GM19238 (cell line): Measurements from ENCODE around the gene GNLY.
A peak's percentile ranks its signal among the peaks of the same experiment; 100 is the strongest.
"Not testable (repeated sequence)": the region's sequence is repeated elsewhere in the genome, so short reads cannot be mapped to it uniquely, and the experiment has no call there.

ENCODE experiments used
- DNase-seq: peaks from one replicate; pipeline ENCODE4 v3.0.0; 2011; ENCODE audit warnings: low spot score; ENCODE audit not compliant: insufficient read length

The GNLY gene

DNA sequence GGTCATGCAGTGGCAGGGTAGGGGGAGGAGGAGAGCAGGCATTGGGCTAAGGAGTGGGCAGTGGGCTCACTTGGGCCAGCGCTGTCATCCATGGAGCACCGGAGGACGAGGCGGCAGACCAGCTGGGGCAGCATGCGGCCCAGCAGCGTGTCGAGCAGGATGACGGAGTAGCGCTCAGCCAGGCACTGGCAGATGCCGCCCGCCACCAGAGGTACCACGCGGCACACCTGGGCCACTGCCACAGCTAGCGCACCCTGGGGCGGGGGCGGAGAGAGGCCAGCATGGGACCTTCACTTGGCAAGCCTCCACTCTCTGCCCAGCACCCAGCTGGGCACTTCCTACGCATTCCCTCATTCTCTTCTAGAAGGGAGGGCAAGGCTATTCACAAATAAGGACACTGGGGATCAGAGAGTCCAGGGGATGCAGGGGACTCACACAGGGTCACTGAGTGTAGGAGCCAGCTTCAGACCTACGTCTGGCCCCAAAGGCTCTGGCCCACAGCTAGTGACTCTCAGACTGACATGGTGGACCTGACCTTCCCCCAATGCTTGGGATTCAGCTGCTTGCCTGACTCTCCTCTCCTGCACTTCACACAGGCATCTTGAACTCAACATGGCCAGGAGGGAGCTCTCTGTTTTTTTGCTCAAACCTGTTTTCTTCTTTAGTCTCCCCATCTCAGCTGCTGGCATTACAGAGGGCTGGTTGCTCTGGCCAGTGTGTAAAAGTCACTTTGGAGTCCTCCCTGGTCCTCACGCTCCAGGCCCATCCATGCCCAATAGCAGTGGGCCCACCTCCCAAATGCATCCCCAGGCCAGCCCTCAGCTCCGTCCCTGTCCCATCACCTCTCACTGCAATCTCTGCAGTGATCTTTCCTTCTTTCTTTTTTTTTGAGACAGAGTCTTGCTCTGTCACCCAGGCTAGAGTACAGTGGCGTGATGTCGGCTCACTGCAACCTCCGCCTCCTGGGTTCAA lies 30.3 kb upstream of the GNLY start:
- no peak for DNase-seq

DNA sequence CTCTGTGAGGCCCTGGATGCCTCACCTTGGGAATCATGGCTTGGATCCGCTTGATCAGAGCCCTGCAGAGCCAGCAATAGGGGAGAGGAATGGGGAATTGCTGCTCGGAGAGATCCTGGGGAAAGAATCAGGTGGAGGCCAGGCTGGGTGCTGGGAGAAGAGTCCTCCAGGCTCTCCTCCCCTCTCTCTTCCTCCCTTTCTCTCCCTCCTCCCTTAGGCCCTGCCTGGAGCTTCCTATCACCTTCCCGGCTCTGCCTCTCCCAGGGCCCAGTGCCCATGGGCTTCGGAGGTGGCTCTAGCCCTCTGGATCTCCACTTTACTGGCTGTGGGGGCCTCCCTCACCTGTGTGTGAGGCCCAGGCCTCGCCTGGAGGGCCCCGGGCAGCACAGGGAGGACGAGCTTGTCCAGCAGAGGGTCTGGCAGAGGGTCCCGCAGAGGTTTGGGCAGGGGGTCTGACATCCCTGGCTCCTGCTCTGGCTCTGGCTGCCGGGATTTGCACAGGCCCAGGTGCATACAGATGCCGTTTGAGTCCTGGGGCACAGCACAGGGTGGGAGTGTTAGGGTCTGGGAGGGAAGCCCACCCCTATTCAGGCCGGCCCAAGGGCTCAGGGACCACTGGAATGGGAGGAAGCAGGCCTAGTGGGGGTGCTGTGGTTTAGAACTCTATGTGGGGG lies 28.8 kb upstream of the GNLY start:
- no peak for DNase-seq

DNA sequence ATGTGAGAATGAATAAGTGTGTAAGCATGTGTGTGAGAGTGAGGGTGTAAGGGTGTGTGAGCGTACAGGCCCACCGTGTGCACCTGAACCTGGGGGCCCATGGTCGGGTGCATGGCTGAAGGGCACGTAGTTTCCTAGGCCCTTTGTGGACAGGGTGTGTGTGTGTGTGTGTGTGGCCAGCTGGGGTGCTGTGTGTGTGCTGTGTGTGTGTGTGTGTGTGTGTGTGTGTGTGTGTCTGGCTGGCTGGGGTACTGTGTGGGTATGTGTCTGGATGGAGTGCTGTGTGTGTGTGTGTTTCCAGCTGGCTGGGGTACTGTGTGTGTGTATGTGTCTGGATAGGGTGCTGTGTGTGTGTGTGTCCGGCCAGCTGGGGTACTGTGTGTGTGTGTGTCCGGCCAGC lies 28.1 kb upstream of the GNLY start:
- DNase-seq, result no peak

DNA sequence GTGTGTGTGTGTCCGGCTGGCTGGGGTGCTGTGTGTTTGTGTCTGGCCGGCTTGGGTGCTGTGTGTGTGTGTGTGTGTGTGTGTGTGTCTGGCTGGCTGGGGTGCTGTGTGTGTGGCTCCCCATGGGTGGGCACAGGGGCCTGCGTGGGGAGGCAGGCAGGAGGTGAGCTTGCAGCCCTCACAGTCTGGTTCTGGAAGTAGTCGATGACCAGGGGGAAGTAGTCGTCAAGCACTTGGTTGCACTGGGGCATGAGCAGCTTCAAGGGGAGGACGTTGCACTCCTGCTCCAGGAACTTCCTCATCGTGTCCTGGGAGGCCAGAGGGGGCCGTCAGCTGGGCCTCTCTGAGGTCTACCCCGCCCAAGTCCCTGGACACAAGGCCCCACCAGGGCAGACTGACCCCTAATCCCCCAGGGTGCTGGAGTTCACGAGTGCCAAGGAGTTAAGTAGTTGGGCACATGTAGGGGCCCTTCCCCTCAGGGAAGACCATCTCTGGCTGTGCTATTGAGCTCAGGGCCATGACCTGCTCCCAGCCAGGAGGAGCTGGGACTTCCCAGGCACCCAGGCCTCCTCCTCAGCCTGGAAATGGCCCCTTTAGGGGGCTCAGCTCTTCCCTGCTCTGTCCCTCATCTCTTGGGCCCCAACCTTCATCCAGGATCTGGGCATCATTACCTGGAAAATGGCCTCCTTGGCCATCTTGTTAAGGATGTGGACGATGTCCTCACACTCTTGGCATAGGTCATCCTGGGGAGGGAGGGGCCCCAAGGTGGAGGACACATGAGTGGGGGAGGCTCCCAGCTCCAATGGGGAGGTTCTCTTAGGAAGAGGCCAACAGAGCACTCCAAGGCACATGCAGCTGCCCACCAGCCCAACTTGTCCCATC lies 27.5 kb upstream of the GNLY start:
- no peak for DNase-seq

DNA sequence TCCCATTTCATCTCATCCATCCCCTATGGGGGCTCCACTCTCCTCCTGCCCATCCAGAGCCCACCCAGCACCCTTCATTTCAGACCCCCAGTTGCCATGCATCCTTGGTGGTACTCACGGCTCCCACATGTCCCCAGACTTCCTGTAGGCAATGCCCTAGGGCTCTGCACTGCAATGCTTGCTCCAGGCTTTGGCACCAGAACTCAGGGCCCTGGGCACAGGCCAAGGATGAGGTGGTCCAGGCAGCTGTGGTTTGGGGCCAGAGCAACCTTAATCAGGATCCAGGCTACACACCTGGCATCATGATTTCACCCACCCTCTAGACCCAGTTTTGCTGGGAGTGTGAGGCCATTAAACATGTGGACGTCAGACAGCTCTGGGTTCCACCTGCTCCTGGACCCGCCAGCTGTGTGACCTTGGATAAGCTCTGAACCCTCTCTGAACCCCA lies 26.6 kb upstream of the GNLY start:
- no peak for DNase-seq

DNA sequence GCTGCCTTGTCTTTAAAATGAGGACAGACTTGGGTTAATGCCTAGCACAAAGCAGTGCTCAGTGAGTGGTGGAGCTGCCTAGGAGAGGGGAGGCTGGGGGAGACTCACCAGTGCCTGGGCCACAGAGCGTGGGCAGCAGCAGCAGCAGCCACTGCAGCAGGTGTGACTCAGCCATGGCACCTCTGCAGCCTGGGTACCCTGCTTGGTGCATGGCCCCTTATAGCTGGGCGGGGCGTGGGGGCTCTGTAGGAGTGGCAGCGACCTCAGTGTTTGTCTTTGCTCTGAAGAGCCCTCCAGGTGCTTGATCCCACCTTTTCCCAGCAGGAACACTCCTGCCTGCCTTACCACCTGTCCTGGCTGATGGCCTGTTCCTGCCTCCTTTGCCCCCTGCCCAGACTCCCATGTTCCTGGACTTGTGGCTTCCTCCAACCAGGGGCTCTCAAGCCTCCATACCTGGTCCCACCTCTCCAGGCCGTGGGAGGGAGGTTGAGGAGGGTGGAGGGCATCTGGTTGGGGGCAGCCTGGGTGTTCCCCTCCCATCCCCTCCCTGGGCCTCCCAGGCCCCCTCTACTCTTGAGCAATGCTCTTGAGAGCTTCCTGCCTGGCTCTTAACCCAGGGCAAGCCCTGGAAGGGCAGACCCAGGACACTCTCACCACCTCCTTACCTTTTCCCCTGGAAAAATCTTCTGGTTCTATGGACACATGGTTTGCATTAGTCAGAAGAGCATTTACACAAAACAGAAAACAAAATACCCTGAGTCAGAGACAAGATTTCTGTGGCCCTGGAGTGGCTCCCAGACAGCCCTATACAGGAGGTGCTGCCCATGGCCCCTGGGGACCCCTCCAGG lies 25.9 kb upstream of the GNLY start, which contains the start of gene SFTPB:
SFTPB (minus strand) TSS at position 191 of the 848 bp plus-strand sequence; CDS start at position 175, 16 bp downstream.
- no peak for DNase-seq

DNA sequence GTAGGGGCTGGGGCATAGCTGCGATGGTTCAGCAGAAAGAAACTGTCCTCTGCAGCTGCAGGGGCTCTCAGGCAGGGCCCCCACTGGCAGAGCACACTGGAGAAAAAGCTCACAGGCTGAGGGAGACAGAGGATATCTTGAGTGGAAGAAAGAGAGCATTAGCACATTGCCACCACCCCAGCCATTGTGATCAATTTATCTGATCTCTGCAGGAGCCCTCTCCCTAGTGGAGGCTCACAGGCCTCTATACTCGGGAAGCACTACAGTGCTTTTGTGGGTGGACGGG lies 25.4 kb upstream of the GNLY start:
- no peak for DNase-seq

DNA sequence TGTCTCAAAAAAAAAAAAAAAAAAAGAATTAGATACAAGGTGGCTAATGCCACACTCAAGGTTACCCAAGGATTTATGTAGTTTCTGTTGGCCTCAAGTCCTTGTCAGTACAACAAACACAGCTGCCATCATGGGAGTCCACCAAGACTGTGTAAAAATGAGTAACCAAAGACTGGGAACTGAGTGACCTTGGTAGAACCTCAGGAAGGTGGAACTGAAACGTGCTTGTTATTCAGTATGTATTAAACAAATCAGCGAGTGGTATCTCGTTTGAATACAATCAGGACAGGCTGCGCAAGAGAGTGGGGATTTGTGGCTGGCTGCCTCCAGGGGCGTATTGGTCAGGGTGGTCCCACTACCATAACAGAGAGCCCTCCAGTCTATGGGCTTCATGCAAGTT lies 24.6 kb upstream of the GNLY start:
- no peak for DNase-seq

DNA sequence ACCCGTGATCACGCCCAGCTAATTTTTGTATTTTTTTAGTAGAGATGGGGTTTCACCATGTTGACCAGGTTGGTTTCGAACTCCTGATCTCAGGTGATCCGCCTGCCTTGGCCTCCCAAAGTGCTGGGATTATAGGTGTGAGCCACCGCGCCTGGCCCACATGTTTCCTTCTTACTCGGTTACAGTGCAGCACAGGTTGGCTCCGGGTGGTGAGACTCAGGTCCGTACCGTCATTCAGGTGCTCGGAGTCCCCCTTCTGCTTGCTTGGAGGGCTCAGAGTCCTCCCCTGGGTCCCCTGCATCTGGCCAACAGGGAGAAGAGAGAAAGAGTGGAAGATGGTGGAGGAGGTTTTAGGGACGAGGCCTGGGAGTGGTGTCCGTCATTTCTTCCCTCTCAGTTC lies 23.7 kb upstream of the GNLY start:
- DNase-seq, result not testable (repeated sequence)

DNA sequence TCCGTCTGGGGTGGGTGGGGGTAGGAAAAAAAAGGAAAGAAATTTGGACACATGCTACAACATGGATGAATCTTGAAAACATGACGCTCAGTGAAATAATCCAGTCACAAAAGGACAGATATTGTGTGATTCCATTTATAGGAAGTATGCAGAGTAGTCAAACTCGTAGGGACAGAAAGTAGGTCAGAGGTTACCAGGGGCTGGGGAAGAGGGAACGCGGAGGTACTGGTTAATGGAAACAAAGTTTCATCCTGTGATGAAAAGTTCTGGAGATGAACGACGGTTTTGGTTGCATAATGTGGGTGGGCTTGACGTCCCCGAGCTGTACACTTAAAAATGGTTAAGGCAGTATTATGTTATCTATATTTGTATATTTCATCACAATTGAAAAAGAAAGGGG lies 21.7 kb upstream of the GNLY start:
- no peak for DNase-seq

DNA sequence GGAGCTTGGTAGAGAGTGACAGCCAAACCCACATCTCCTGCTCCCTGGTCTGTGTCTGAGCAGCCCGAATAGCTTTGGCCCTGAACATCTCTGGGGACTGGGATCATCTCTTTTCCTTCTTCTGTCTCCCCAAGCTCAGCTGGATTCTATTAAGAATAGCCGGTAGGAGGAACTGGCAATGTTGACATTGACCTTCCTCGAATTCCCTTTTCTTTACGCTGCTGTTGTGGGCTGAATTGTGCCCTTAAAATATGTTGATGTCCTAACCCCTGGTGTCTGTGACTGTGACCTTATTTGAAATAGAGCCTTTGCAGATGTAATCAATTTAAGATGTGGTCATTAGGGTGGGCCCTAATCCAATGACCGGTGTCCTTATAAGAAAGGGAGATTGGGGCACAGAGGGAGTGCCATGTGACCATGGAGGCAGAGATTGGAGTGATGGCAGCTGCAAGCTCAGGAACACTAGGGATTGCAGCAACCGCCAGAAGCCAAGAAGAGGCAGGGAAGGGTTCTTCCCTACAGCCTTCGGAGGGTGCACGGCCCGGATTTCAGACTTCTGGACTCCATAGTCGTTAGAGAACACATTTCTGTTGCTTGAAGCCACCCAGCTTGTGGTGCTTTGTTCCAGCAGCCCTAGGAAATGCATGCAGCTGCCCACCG lies 20.3 kb upstream of the GNLY start:
- DNase-seq, result no peak

DNA sequence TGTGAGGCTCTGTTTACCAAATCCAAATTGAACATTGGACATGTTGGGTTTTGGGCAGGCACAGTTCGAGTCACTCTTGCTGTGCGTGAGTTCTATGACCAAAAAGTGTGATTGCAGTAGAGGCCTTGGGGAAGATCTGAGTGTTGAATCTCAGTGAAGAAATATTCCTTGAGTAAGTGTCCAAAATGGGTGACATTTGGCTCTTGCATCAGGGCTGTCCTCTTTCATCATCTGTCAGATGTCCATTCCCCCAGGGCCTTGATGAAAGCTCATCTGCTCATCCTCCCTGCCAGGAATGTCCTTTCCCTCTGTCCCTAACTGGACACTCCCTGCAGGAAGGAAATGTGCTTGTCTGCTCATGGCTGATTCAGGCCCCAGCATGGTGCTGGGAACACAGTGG lies 19.7 kb upstream of the GNLY start:
- DNase-seq, result no peak

DNA sequence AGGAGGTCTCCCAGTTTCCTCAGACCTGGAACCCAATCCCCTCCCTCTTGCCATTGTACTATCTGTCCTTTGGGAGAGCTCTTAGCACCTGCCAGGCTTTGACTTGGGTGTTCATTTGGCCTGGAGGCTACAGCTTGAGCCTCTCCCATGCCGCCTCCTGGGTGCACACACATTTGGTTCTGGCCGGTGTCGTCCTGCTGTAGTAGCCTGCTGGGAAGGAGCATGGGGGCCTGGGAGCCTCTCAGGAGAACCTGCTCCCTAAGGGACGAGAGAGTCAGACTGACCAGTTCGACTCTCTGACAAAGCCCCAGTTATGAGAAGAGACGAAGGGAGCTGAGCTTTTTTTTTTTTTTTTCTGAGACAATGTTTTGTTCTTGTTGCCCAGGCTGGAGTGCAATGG lies 18.7 kb upstream of the GNLY start:
- no peak for DNase-seq

DNA sequence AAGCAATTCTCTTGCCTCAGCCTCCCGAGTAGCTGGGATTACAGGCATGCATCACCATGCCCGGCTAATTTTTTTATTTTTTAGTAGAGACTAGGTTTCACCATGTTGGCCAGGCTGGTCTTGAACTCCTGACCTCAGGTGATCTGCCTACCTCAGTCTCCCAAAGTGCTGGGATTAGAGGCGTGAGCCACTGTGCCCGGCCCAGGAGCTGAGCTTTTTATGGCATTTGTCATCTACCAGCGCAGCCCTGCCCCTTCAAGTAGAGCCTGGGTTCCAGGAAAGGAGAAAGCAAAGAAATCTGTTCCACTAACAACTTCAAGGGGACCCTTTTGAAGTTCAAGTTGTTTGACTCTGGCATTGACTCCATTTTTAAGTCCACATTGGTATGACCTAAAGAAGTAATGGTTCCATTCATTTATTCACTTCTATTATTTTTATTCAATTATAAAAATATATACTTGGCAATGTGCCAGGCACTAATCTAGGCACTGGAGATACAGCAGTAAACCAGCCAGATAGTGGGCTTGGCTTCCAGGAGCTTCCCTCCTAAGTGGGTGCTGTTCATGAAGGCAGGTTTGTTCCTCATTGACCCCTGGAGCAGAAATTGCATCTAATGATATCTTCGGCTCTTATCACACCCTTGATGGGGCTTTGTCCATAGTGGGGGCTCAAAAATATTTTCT lies 18.2 kb upstream of the GNLY start:
- DNase-seq, result no peak

DNA sequence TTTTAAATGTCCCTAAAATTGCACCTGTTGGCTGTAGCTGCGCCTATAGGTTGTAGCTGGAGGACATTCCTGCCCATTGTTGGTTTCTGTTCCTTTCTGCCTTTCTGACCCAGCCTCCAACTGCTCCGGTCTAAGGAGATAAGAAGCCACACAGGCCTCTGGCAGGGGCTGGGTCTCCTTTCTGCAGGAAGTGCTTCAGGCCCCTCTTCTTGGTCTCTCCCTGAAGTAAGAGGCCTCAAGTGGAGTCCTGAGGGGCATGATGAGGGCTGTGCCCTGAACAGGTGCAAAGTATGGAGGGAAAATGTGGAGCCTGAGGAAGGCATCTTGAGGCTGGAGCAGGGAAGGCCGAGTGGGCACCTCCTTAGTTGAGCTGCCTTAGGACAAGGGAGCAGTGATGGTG lies 15.8 kb upstream of the GNLY start:
- DNase-seq, result no peak

DNA sequence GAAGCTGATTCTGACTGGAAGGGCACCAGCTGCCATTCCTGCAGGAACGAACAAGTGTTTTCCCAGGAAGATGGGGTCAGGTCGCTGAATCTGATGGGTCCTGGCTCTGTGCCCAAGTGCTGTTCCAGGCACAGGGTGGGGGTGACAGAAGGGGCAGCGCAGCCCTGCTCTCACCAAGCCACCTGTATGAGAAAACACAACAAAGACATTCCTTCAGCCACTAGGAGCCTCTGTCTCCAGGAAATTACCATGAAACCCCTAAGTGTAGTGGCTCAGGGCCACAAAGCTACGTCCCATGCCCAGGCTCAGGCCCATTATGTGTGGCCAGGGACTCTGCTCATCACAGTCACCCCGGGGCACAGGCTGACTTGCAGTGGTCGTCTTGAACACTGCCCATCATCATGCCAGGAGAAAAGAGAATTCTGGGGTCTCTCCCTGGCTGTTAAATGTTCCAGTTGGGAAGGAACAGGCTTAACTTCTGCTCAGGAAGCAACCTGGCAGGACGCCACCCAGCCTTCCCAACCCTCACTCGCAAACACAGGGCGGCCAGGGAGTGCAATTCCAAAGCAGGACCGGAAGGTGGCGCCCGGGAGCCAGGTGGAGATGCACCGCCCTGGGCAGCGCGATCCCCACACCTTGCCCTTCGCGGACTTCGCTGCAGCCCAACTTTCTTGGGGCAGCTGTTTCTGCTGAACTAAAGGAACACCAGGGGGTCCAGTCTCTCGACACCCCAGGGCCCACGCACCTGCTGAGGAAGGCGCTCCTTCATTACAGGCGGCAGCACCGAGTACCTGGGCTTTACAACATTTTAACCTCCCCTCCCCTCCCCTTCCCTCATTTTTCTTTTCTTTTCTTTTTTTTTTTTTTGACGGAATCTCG lies 15.1 kb upstream of the GNLY start:
- peak; percentile 79 for DNase-seq

DNA sequence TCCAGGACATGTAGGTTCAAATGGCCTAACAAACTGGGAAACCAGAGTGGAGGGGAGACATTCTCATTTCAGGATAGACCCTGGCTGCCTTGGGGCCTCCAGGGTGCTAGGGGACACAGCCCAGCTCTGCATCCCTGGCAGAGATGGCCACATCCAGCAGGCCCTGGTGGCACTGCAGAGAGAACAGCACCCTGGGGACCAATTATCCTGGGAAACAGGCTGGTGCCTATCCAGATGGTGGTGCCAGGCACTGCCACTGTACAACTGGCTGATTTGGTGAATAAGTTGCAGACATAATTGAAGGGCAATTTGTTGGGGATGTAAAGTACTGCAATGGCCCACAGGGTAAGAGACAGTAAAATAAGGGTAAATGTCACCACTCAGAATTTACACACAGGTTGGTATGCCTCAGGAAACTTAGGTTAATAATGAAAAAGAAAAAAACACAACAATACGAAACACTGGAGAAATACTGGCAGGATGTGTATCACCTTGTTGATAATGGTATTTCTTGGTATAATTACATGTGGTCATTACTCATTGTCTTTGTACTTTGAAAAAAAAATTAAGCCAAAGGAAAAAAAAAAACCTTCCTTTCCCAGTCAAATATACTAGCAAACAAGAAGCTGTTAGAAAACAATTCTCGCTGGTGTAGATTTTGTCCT lies 13.3 kb upstream of the GNLY start:
- DNase-seq, result no peak

DNA sequence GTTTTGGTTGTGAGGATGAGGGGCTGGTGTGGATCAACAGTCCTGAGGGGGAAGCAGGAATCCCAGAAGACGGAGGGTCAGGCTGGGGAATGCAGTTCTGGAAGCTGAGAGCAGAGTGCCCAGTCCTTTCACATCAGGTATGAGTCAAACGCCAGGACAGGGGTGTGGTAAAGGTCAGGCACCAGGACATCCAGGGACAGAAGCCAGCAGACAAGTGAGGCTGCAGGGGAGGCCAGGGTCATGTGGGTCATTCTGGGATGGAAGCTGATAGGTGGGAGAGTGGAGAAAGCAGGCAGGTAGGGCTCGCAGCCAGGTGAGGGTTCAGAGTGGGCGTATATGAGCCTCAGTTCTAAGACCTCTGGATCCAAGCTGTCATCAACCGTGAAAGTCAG lies 12.8 kb upstream of the GNLY start:
- no peak for DNase-seq
